ENCODE measurements around the gene TIAM2. TPM values are rescaled to one million over a fixed set of nuclear protein-coding genes. Genes with fewer than 3 reads are reported as not detected.

The TIAM2 gene
- total and polyA plus RNA-seq, 2 donors (not counting 3 experiments of a cell fraction or from before 2014, with no cell fraction given) = 9.6 to 18.5 TPM

GRCh38 chr6:155234167-155234566, 239.1 kb downstream of the TIAM2 start:
- no peak for TF ChIP-seq MYC (IDR thresholded peaks at IDR 0.05; ENCODE audit: low read depth, low read length)
- TF ChIP-seq FOS (IDR thresholded peaks at IDR 0.05; ENCODE audit: borderline replicate concordance, insufficient read depth, low read length) = no peak
- TF ChIP-seq JUN (IDR thresholded peaks at IDR 0.05; ENCODE audit: borderline replicate concordance, insufficient read depth, insufficient read length, low read depth) = no peak
- TF ChIP-seq, protein P1, sequence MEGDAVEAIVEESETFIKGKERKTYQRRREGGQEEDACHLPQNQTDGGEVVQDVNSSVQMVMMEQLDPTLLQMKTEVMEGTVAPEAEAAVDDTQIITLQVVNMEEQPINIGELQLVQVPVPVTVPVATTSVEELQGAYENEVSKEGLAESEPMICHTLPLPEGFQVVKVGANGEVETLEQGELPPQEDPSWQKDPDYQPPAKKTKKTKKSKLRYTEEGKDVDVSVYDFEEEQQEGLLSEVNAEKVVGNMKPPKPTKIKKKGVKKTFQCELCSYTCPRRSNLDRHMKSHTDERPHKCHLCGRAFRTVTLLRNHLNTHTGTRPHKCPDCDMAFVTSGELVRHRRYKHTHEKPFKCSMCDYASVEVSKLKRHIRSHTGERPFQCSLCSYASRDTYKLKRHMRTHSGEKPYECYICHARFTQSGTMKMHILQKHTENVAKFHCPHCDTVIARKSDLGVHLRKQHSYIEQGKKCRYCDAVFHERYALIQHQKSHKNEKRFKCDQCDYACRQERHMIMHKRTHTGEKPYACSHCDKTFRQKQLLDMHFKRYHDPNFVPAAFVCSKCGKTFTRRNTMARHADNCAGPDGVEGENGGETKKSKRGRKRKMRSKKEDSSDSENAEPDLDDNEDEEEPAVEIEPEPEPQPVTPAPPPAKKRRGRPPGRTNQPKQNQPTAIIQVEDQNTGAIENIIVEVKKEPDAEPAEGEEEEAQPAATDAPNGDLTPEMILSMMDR (IDR thresholded peaks at IDR 0.05; ENCODE audit: extremely low read depth in 1 of 2, insufficient read depth in 1 of 2, low read depth in 1 of 2, low read length in 2 of 2) = no peak
- no peak for TF ChIP-seq GATA2 (IDR thresholded peaks at IDR 0.05; ENCODE audit: insufficient read depth, insufficient read length, low read depth, low read length)
- TF ChIP-seq, protein P2, sequence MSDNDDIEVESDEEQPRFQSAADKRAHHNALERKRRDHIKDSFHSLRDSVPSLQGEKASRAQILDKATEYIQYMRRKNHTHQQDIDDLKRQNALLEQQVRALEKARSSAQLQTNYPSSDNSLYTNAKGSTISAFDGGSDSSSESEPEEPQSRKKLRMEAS (IDR thresholded peaks at IDR 0.05; ENCODE audit: insufficient read depth, insufficient read length) = no peak
- TF ChIP-seq POLR2AphosphoS5 (IDR thresholded peaks at IDR 0.05; ENCODE audit: insufficient read depth, low read depth, low read length) = no peak
- no peak for TF ChIP-seq EZH2 (IDR thresholded peaks at IDR 0.05; ENCODE audit: borderline replicate concordance, low read depth, low read length, severe bottlenecking)
- TF ChIP-seq POLR2A (IDR thresholded peaks at IDR 0.05; ENCODE audit: low read depth, low read length) = no peak
- H3K27me3 ChIP-seq (ENCODE audit: control insufficient read depth in 2 of 2, insufficient read depth in 2 of 2, low read length in 2 of 2) = no peaks in the 10 kb centered on the region
- H3K9me1 ChIP-seq (replicated peaks; ENCODE audit: control insufficient read depth, extremely low read depth, insufficient read depth, low read length) = no peaks in the 10 kb centered on the region
- no peak for FAIRE-seq
- H3K27ac ChIP-seq (ENCODE audit: insufficient read depth, low read depth, low read length) = no peak overlapping the region
- no peaks in the 10 kb centered on the region for H3K36me3 ChIP-seq (ENCODE audit: control insufficient read depth in 2 of 2, extremely low read depth in 1 of 2, insufficient read depth in 2 of 2, low read length in 2 of 2)
- no peaks in the 10 kb centered on the region for H4K20me1 ChIP-seq (replicated peaks; ENCODE audit: control insufficient read depth, extremely low read depth, insufficient read depth, low read length)
- POLR2A ChIA-PET = no interaction called here
- BruUV-seq (replicated peaks) = no TSS peak
- H3K4me1 ChIP-seq (ENCODE audit: control insufficient read depth, extremely low read depth, insufficient read depth, low read length) = no peaks in the 10 kb centered on the region
- no peaks in the 10 kb centered on the region for H3K79me2 ChIP-seq (ENCODE audit: control insufficient read depth, insufficient read depth, low read length)
- dilution Hi-C loops (cut with MboI; ENCODE audit: extremely low pct_ligation_motif_present, low sequenced_read_pairs) (no loop called here), intact Hi-C loops (cut with micrococcal nuclease) (no loop called here)
- H3K9me3 ChIP-seq (replicated peaks; ENCODE audit: control insufficient read depth, insufficient read depth, low read length) = no peaks in the 10 kb centered on the region
- no peak overlapping the region for H3K9ac ChIP-seq (replicated peaks; ENCODE audit: extremely low read depth, insufficient read depth, low read length)
- no peak overlapping the region for H2AFZ ChIP-seq (ENCODE audit: low read depth, low read length)
- H3K4me3 ChIP-seq (replicated peaks in 1 of 3; ENCODE audit: insufficient read depth in 1 of 3, low read depth in 1 of 3, low read length in 3 of 3) = no peak overlapping the region
- CTCF ChIA-PET = interaction anchor here (1.1 to 4.5 kb wide), 4 partner anchors 13 to 58 kb away, joined by 3 to 18 read pairs (median 3); no protein-coding TSS in a partner anchor
- no peak for DNase-seq (ENCODE audit: low read depth, low spot score)
- no peak overlapping the region for H3K4me2 ChIP-seq (ENCODE audit: insufficient read depth, low read length)

Measured in endothelial cell of umbilical vein (primary cell).